Measurements from ENCODE around the gene APBB1. TPM values are rescaled to one million over a fixed set of nuclear protein-coding genes. Genes with fewer than 3 reads are reported as not detected.

Gene APBB1
- total and polyA plus RNA-seq, 9 of the 15 experiments (the other 6 are each of a cell fraction or from before 2014, with no cell fraction given) = 0.04 to 0.73 (median 0.40) TPM

- TF ChIP-seq CREB3L1 (IDR thresholded peaks at IDR 0.05; ENCODE audit: borderline replicate concordance, low read depth) (0 out of 2 replicates have a peak, but pooled peaks have one; percentile 24), ATF7 (IDR thresholded peaks at IDR 0.05) (peak; percentile 80), POLR2AphosphoS5 (IDR thresholded peaks at IDR 0.05; ENCODE audit: control insufficient read depth, insufficient read depth, low read depth, low read length) (peak; percentile 47; the same call in 1 of the 2 replicates), ZNF707 (CRISPR knock-in tag; conservative IDR thresholded peaks at IDR 0.05) (no peak), HMG20A (CRISPR knock-in tag; conservative IDR thresholded peaks at IDR 0.05) (no peak), CHAMP1 (IDR thresholded peaks at IDR 0.05) (no peak), CBFA2T3 (IDR thresholded peaks at IDR 0.05) (peak; percentile 30), POLR3A (IDR thresholded peaks at IDR 0.05; ENCODE audit: borderline replicate concordance, extremely low read depth, insufficient read depth, insufficient read length) (no peak), EWSR1 (IDR thresholded peaks at IDR 0.05; ENCODE audit: borderline replicate concordance, low read depth, partially characterized antibody) (no peak), NR2C2 (CRISPR knock-in tag; IDR thresholded peaks at IDR 0.05) (peak; percentile 78), NR2C2 (tag; IDR thresholded peaks at IDR 0.05) (peak; percentile 94), SMAD2 (IDR thresholded peaks at IDR 0.05; ENCODE audit: low read depth, low read length) (no peak), IFI16 (CRISPR knock-in tag; IDR thresholded peaks at IDR 0.05) (no peak), YY1 (IDR thresholded peaks at IDR 0.05; ENCODE audit: borderline replicate concordance in 1 of 3, control insufficient read depth in 1 of 3, extremely low read depth in 1 of 3, insufficient read depth in 3 of 3, insufficient read length in 1 of 3, insufficient replicate concordance in 2 of 3, low read depth in 1 of 3, low read length in 2 of 3) (no peak), ZNF445 (CRISPR knock-in tag; IDR thresholded peaks at IDR 0.05; ENCODE audit: low read depth) (no peak), EP300 (IDR thresholded peaks at IDR 0.05; ENCODE audit: low read length) (peak; percentile 38; the same call in 1 of the 2 replicates), ZZZ3 (IDR thresholded peaks at IDR 0.05) (no peak), E4F1 (CRISPR knock-in tag; IDR thresholded peaks at IDR 0.05; ENCODE audit: borderline replicate concordance) (no peak)
Measured at GRCh38 chr11:6389905-6390717, 28.8 kb downstream of the APBB1 start, which contains the start of gene SMPD1 (continued).

All from K562 (cell line).